Central memory CD8-positive, alpha-beta T cell (primary cell): ENCODE data around the gene YEATS2.
"Not testable (repeated sequence)": the region's sequence is repeated elsewhere in the genome, so short reads cannot be mapped to it uniquely, and the experiment has no call there.

Experiments
- ATAC-seq: fragments of 150-1000 bp; cut with Tn5 transposase; replicated peaks from 2 replicates; pipeline ENCODE4 v1.10.0; 2022; ENCODE audit warnings: mild to moderate bottlenecking, moderate FRiP score, moderate number of reproducible peaks; ENCODE audit not compliant: poor library complexity, severe bottlenecking; ENCODE audit errors: extremely low read depth
- DNase-seq, 2 donors: peaks; one replicate each; pipeline ENCODE4 v3.0.0; 2021; ENCODE audit warnings: low spot score in 2 of 2
- H3K27ac Mint-ChIP-seq: one replicate; pipeline ENCODE4 v1.8.0; 2022; ENCODE audit warnings: low read depth, mild to moderate bottlenecking, moderate library complexity, mixed read lengths
- H3K27me3 Mint-ChIP-seq: one replicate; pipeline ENCODE4 v1.8.0; 2022; ENCODE audit warnings: mixed read lengths
- H3K36me3 Mint-ChIP-seq: one replicate; pipeline ENCODE4 v1.8.0; 2022; ENCODE audit warnings: mild to moderate bottlenecking, moderate library complexity, mixed read lengths; ENCODE audit not compliant: insufficient read depth
- H3K4me1 Mint-ChIP-seq: one replicate; pipeline ENCODE4 v1.8.0; 2022; ENCODE audit warnings: mixed read lengths
- H3K4me3 Mint-ChIP-seq: one replicate; pipeline ENCODE4 v1.8.0; 2022; ENCODE audit warnings: mild to moderate bottlenecking, moderate library complexity, mixed read lengths
- H3K9me3 Mint-ChIP-seq: one replicate; pipeline ENCODE4 v1.8.0; 2022; ENCODE audit warnings: mixed read lengths

YEATS2 gene

GRCh38 chr3:183697610-183698317, at the start of gene YEATS2:
Gene YEATS2 (plus strand): TSS chr3:183697797. CDS start chr3:183715163, 17,366 bp downstream.
- peaks cover 33% of the 10 kb centered on the region for H3K4me1 Mint-ChIP-seq
- DNase-seq (peak; percentile 27 to 33), ATAC-seq (peak; percentile 78)
- H3K27ac Mint-ChIP-seq = peak within 1 kb of the TSS; percentile 75
- H3K9me3 Mint-ChIP-seq = no peaks in the 10 kb centered on the region
- peaks cover 4% of the 10 kb centered on the region for H3K36me3 Mint-ChIP-seq
- H3K27me3 Mint-ChIP-seq = no peaks in the 10 kb centered on the region
- peak within 1 kb of the TSS; percentile 68 for H3K4me3 Mint-ChIP-seq

- no peak overlapping the region for H3K27ac Mint-ChIP-seq
- DNase-seq (no peak), ATAC-seq (no peak)
- H3K36me3 Mint-ChIP-seq = peaks cover 37% of the 10 kb centered on the region
- H3K4me3 Mint-ChIP-seq = no peak overlapping the region
- H3K9me3 Mint-ChIP-seq = peaks cover 8% of the 10 kb centered on the region
- H3K27me3 Mint-ChIP-seq = no peaks in the 10 kb centered on the region
- peaks cover 4% of the 10 kb centered on the region for H3K4me1 Mint-ChIP-seq
Measured at GRCh38 chr3:183650554-183650953, 47.0 kb upstream of the YEATS2 start.

- H3K27me3 Mint-ChIP-seq = no peaks in the 10 kb centered on the region
- peaks cover 17% of the 10 kb centered on the region for H3K4me1 Mint-ChIP-seq
- peak overlapping the region; percentile 4 for H3K27ac Mint-ChIP-seq
- H3K36me3 Mint-ChIP-seq = peaks cover 29% of the 10 kb centered on the region
- no peak for ATAC-seq
- no peak overlapping the region for H3K4me3 Mint-ChIP-seq
- DNase-seq = no peak
- peaks cover 14% of the 10 kb centered on the region for H3K9me3 Mint-ChIP-seq
Measured at GRCh38 chr3:183653209-183654064, 44.2 kb upstream of the YEATS2 start.

- no peak for ATAC-seq
- Mint-ChIP-seq H3K9me3 (peaks cover 14% of the 10 kb centered on the region), H3K27me3 (no peaks in the 10 kb centered on the region), H3K4me3 (no peak overlapping the region), H3K36me3 (peaks cover 29% of the 10 kb centered on the region), H3K4me1 (peaks cover 24% of the 10 kb centered on the region), H3K27ac (no peak overlapping the region)
- DNase-seq = no peak
Measured at GRCh38 chr3:183654727-183655126, 42.9 kb upstream of the YEATS2 start.

GRCh38 chr3:183662099-183662498, 35.5 kb upstream of the YEATS2 start:
- Mint-ChIP-seq H3K36me3 (peaks cover 34% of the 10 kb centered on the region), H3K4me1 (peaks cover 20% of the 10 kb centered on the region), H3K27ac (no peak overlapping the region), H3K4me3 (no peak overlapping the region), H3K9me3 (no peaks in the 10 kb centered on the region), H3K27me3 (no peaks in the 10 kb centered on the region)
- DNase-seq (no peak), ATAC-seq (no peak)

- Mint-ChIP-seq H3K27me3 (no peaks in the 10 kb centered on the region), H3K36me3 (peaks cover 36% of the 10 kb centered on the region), H3K9me3 (no peaks in the 10 kb centered on the region), H3K4me1 (peaks cover 11% of the 10 kb centered on the region), H3K4me3 (no peak overlapping the region), H3K27ac (no peak overlapping the region)
- ATAC-seq = no peak
- DNase-seq = no peak
Measured at GRCh38 chr3:183664913-183665381, 32.6 kb upstream of the YEATS2 start.

GRCh38 chr3:183680061-183680460, 17.5 kb upstream of the YEATS2 start:
- H3K9me3 Mint-ChIP-seq = no peaks in the 10 kb centered on the region
- H3K4me3 Mint-ChIP-seq = no peak overlapping the region
- H3K27me3 Mint-ChIP-seq = no peaks in the 10 kb centered on the region
- ATAC-seq (no peak), DNase-seq (no peak)
- H3K36me3 Mint-ChIP-seq = peaks cover 23% of the 10 kb centered on the region
- H3K27ac Mint-ChIP-seq = no peak overlapping the region
- H3K4me1 Mint-ChIP-seq = no peaks in the 10 kb centered on the region

GRCh38 chr3:183687705-183688104, 9.9 kb upstream of the YEATS2 start:
- Mint-ChIP-seq H3K9me3 (no peaks in the 10 kb centered on the region), H3K27ac (no peak overlapping the region), H3K36me3 (peaks cover 5% of the 10 kb centered on the region), H3K27me3 (no peaks in the 10 kb centered on the region), H3K4me1 (no peaks in the 10 kb centered on the region), H3K4me3 (no peak overlapping the region)
- no peak for ATAC-seq
- no peak for DNase-seq

- Mint-ChIP-seq H3K27me3 (no peaks in the 10 kb centered on the region), H3K36me3 (peaks cover 3% of the 10 kb centered on the region), H3K4me1 (no peaks in the 10 kb centered on the region), H3K27ac (no peak overlapping the region), H3K9me3 (no peaks in the 10 kb centered on the region), H3K4me3 (no peak overlapping the region)
- no peak for DNase-seq
- no peak for ATAC-seq
Measured at GRCh38 chr3:183688874-183689273, 8.7 kb upstream of the YEATS2 start.

GRCh38 chr3:183689621-183690020, 8.0 kb upstream of the YEATS2 start:
- H3K4me1 Mint-ChIP-seq, ATAC-seq, H3K27ac Mint-ChIP-seq, H3K9me3 Mint-ChIP-seq, H3K4me3 Mint-ChIP-seq, H3K36me3 Mint-ChIP-seq, DNase-seq, H3K27me3 Mint-ChIP-seq: not testable (repeated sequence)

GRCh38 chr3:183690402-183690995, 7.1 kb upstream of the YEATS2 start:
- no peak for ATAC-seq
- H3K9me3 Mint-ChIP-seq = no peaks in the 10 kb centered on the region

GRCh38 chr3:183692436-183692835, 5.2 kb upstream of the YEATS2 start:
- no peak overlapping the region for H3K4me3 Mint-ChIP-seq
- DNase-seq = no peak

More at GRCh38 chr3:183690402-183690995, 7.1 kb upstream of the YEATS2 start:
- Mint-ChIP-seq H3K4me1 (no peaks in the 10 kb centered on the region), H3K27ac (no peak overlapping the region), H3K4me3 (no peak overlapping the region), H3K36me3 (no peaks in the 10 kb centered on the region), H3K27me3 (no peaks in the 10 kb centered on the region)
- no peak for DNase-seq

More at GRCh38 chr3:183692436-183692835, 5.2 kb upstream of the YEATS2 start:
- ATAC-seq = no peak
- Mint-ChIP-seq H3K36me3 (no peaks in the 10 kb centered on the region), H3K27ac (no peak overlapping the region), H3K9me3 (no peaks in the 10 kb centered on the region), H3K27me3 (no peaks in the 10 kb centered on the region), H3K4me1 (peaks cover 6% of the 10 kb centered on the region)
